C4-2B (cell line): ENCODE measurements around the gene KIF6.

ENCODE experiments used
- CTCF ChIP-seq: fragments of 450-650 bp; conservative IDR thresholded peaks from 2 replicates; pipeline ENCODE4 v1.5.1; 2017; ENCODE audit warnings: mild to moderate bottlenecking
- ZFX ChIP-seq: fragments of 450-650 bp; IDR thresholded peaks from 2 replicates; pipeline ENCODE4 v1.6.1; 2017

- TF ChIP-seq CTCF (no peak), ZFX (no peak)
Observed at GRCh38 chr6:39453241-39453640, 272.0 kb downstream of the KIF6 start.
